Stimulated activated CD8-positive, alpha-beta memory T cell treated with anti-CD3 and anti-CD28 coated beads, Interleukin-4, amount 100 ng/mL, for 4 hours (primary cell): ENCODE measurements around the gene PTTG2.

Experiments used
- DNase-seq, 2 donors: peaks; one replicate each; pipeline ENCODE4 v3.0.0-alpha.2; 2020; ENCODE audit warnings: low read depth in 2 of 2, low spot score in 1 of 2

PTTG2 gene

GRCh38 chr4:38008571-38009021 lies 48.4 kb downstream of the PTTG2 start:
- no peak for DNase-seq

- DNase-seq = no peak
These were observed 49.2 kb downstream of the PTTG2 start for GRCh38 chr4:38009421-38009820.

- DNase-seq = no peak
These were observed 49.8 kb downstream of the PTTG2 start for GRCh38 chr4:38009949-38010348.
